A549 (cell line): ENCODE results near the gene LRRC40. TPM values are rescaled to one million over a fixed set of nuclear protein-coding genes. Genes with fewer than 3 reads are reported as not detected.

Source experiments
- ATAC-seq, 2 experiments: fragments of 200-7000 bp in 1 of 2; fragments of >200 bp in 1 of 2; cut with Nextera tagmentation in 1 of 2; cut with Tn5 transposase in 1 of 2; 3 replicates each; pipeline versions ENCODE4 v1.8.0 to v1.9.1; 2018 to 2020; ENCODE audit warnings: mild to moderate bottlenecking in 1 of 2, moderate library complexity in 1 of 2
- CTCF ChIA-PET: fragments of 300-600 bp; sonication (Branson Sonifier 250); formaldehyde crosslinking; extraction: SDS; loops from one replicate; lab custom pipeline; 2021; ENCODE audit warnings: antibody characterized with exemption, inconsistent platforms; lab: Yijun Ruan, JAX
- POLR2A ChIA-PET: fragments of 350-600 bp; formaldehyde crosslinking; extraction: SDS; loops from one replicate; lab custom pipeline; 2021; ENCODE audit warnings: antibody characterized with exemption, inconsistent platforms; lab: Yijun Ruan, JAX
- DNase-seq, 2 experiments: peaks; one replicate each; pipeline versions ENCODE4 v3.0.0 to v3.0.0-alpha.2; 2011 to 2016; ENCODE audit warnings: low read depth in 1 of 2, low spot score in 1 of 2
- FAIRE-seq: peaks from 2 replicates; lab custom pipeline; 2011; peaks lifted over from hg19 to GRCh38; lab: Jason Lieb, UNC
- H3K27ac ChIP-seq, 2 experiments: fragments of >200 bp; sonication (Bioruptor Twin); formaldehyde crosslinking; 3 replicates each; pipeline ENCODE4 v1.5.1; 2016 to 2017
- H3K4me1 ChIP-seq: fragments of >200 bp; sonication (Bioruptor Twin); formaldehyde crosslinking; 3 replicates; pipeline ENCODE4 v1.6.1; 2016
- H3K4me2 ChIP-seq: fragments of >200 bp; sonication (Bioruptor Twin); formaldehyde crosslinking; 3 replicates; pipeline ENCODE4 v1.6.1; 2016
- H3K4me3 ChIP-seq: fragments of >200 bp; sonication (Bioruptor Twin); formaldehyde crosslinking; 3 replicates; pipeline ENCODE4 v1.5.1; 2016
- H3K9me3 ChIP-seq: fragments of >200 bp; sonication (Bioruptor Twin); formaldehyde crosslinking; 3 replicates; pipeline ENCODE4 v1.6.1; 2016
- CBX8 ChIP-seq: fragments of 200-600 bp; sonication (generic); IDR thresholded peaks from 2 replicates; pipeline ENCODE4 v1.6.1; 2016
- CEBPB ChIP-seq, 2 experiments: fragments of >200 bp in 1 of 2; sonication (Bioruptor Twin) in 1 of 2; formaldehyde crosslinking in 1 of 2; IDR thresholded peaks; 2 replicates each; pipeline ENCODE4 v1.6.1; 2012 to 2016
- EHF ChIP-seq: fragments of 250-450 bp; sonication (Bioruptor Pico); IDR thresholded peaks from 2 replicates; pipeline ENCODE4 v1.5.0; 2020; ENCODE audit warnings: mild to moderate bottlenecking
- EP300 ChIP-seq, 2 experiments: fragments of >200 bp; sonication (Bioruptor Twin); formaldehyde crosslinking; IDR thresholded peaks; 2 replicates in 1 of 2; 3 replicates in 1 of 2; pipeline ENCODE4 v1.6.1; 2016 to 2017
- FOSL2 ChIP-seq, 2 experiments: fragments of 450-650 bp in 1 of 2; fragments of >200 bp in 1 of 2; sonication (Bioruptor Twin) in 1 of 2; formaldehyde crosslinking; IDR thresholded peaks; 2 replicates each; pipeline versions ENCODE4 v1.5.0 to v1.6.1; 2016 to 2020; ENCODE audit warnings: mild to moderate bottlenecking in 1 of 2, moderate library complexity in 1 of 2
- FOXS1 ChIP-seq: fragments of 250-450 bp; sonication (Bioruptor Pico); IDR thresholded peaks from 2 replicates; pipeline ENCODE4 v1.5.0; 2020; ENCODE audit warnings: mild to moderate bottlenecking, moderate library complexity
- HEYL ChIP-seq: fragments of 250-450 bp; sonication (Bioruptor Pico); IDR thresholded peaks from 2 replicates; pipeline ENCODE4 v1.8.0; 2021; ENCODE audit warnings: mild to moderate bottlenecking, moderate library complexity
- KDM1A ChIP-seq: fragments of 200-600 bp; sonication (generic); IDR thresholded peaks from 2 replicates; pipeline ENCODE4 v1.6.1; 2016; ENCODE audit warnings: low read depth, mild to moderate bottlenecking
- MAFK ChIP-seq: fragments of 450-650 bp; IDR thresholded peaks from 2 replicates; pipeline ENCODE4 v1.6.1; 2014; ENCODE audit not compliant: partially characterized antibody
- NFE2L2 ChIP-seq: fragments of 150-350 bp; conservative IDR thresholded peaks from 2 replicates; pipeline ENCODE4 v1.6.1; 2014; ENCODE audit warnings: low read length
- NPAS2 ChIP-seq: fragments of 250-450 bp; sonication (Bioruptor Pico); IDR thresholded peaks from 2 replicates; pipeline ENCODE4 v1.8.0; 2022; ENCODE audit warnings: mild to moderate bottlenecking, moderate library complexity, borderline replicate concordance
- NR3C1 ChIP-seq: fragments of >200 bp; sonication (Bioruptor Twin); formaldehyde crosslinking; IDR thresholded peaks from 3 replicates; pipeline ENCODE4 v1.6.1; 2017
- PHF8 ChIP-seq: fragments of 200-600 bp; sonication (generic); IDR thresholded peaks from 2 replicates; pipeline ENCODE4 v1.6.1; 2016; ENCODE audit warnings: low read depth, mild to moderate bottlenecking, antibody characterized with exemption, moderate library complexity, borderline replicate concordance
- RAD21 ChIP-seq, 2 experiments: fragments of >200 bp in 1 of 2; sonication (Bioruptor Twin) in 1 of 2; formaldehyde crosslinking in 1 of 2; IDR thresholded peaks in 1 of 2; conservative IDR thresholded peaks in 1 of 2; 2 replicates in 1 of 2; 3 replicates in 1 of 2; pipeline ENCODE4 v1.6.1; 2012 to 2018; ENCODE audit warnings: inconsistent platforms in 1 of 2
- RCOR1 ChIP-seq: fragments of 150-350 bp; IDR thresholded peaks from 2 replicates; pipeline ENCODE4 v1.6.1; 2014; ENCODE audit warnings: antibody characterized with exemption, low read length, low read depth
- RNF2 ChIP-seq: fragments of 200-600 bp; sonication (generic); IDR thresholded peaks from 2 replicates; pipeline ENCODE4 v1.6.1; 2016; ENCODE audit warnings: low read depth, mild to moderate bottlenecking, antibody characterized with exemption, moderate library complexity, borderline replicate concordance
- SREBF2 ChIP-seq: fragments of 450-650 bp; IDR thresholded peaks from 2 replicates; pipeline ENCODE4 v1.6.1; 2014; ENCODE audit warnings: mild to moderate bottlenecking, moderate library complexity
- TFCP2L1 ChIP-seq: fragments of 250-450 bp; sonication (Bioruptor Pico); IDR thresholded peaks from 2 replicates; pipeline ENCODE4 v1.5.0; 2021; ENCODE audit warnings: mild to moderate bottlenecking
- ZSCAN20 ChIP-seq: fragments of 250-450 bp; sonication (Bioruptor Pico); IDR thresholded peaks from 2 replicates; pipeline ENCODE4 v1.8.0; 2022; ENCODE audit warnings: mild to moderate bottlenecking, moderate library complexity
- WGBS: methylation state at CpG from one replicate; pipeline ENCODE4 v1.1.6; 2017; ENCODE audit errors: missing lambda C conversion rate; 5-methylcytosine and 5-hydroxymethylcytosine counted together
- polyA plus RNA-seq, 4 experiments: library from polyadenylated mRNA; depleted of rRNA in 3 of 4; stranded (reverse); fragments of >200 nt; fragmentation: RNase III in 1 of 4; extraction: RNeasy Plus Mini Kit Qiagen cat#74134 plus additional on column Dnase treatment in 1 of 4; gene quantifications; 2 replicates in 3 of 4; 3 replicates in 1 of 4; pipeline ENCODE4 v1.2.3, GENCODE V29; 2011 to 2017
- TF ChIP-seq, protein P1 (sequence below): fragments of 450-650 bp; IDR thresholded peaks from 2 replicates; pipeline ENCODE4 v1.6.1; 2014; ENCODE audit warnings: antibody characterized with exemption
- TF ChIP-seq, protein P2 (sequence below): fragments of >200 bp; sonication (Bioruptor Twin); formaldehyde crosslinking; IDR thresholded peaks from 3 replicates; pipeline ENCODE4 v1.6.1; 2016

The LRRC40 gene
- polyA plus RNA-seq, 2 of the 4 experiments (the other 2 are of a cell fraction): 10.6 to 25.3 TPM

DNA sequence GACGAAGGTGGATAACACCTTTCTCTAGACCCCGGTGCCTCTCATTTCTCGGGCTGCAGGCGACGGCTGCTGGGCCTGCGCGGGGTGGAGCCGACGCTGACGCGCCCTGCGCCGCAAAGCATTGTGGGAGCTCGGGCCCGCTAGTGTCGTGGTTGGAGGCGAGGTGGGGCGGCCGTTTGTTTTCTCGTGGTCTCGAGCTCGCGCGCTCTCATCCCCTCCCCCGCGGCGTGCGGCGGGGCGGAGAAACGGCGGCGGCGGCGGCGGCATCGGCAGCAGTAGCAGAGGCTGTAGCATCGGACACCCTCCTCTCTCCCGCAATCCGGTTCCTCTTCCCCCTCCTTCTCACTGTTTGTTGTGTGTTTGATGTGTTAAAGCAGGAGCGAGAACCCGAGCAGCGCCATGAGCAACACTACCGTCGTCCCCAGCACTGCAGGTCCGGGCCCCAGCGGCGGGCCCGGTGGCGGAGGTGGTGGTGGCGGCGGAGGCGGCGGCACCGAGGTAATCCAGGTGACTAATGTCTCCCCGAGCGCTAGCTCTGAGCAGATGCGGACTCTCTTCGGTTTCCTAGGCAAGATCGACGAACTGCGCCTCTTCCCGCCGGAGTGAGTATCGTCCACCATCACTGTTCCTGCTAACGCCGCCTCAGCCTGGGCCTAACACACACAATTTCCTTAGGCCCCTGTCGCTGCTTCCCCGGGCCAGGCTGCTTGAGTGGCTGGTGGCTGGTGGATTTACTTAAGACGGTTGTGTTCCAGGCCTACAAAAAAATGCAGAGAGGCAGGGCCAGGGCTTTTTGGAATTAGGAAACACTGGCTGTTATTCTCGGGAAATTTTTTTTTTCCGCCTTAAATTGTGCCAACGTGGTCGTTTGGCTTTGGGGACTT is 16.1 kb upstream of the LRRC40 start, which contains the start of gene SRSF11 (continued):
- TF ChIP-seq NFE2L2 (no peak), RNF2 (no peak), ZSCAN20 (CRISPR knock-in tag) (no peak), MAFK (no peak)

DNA sequence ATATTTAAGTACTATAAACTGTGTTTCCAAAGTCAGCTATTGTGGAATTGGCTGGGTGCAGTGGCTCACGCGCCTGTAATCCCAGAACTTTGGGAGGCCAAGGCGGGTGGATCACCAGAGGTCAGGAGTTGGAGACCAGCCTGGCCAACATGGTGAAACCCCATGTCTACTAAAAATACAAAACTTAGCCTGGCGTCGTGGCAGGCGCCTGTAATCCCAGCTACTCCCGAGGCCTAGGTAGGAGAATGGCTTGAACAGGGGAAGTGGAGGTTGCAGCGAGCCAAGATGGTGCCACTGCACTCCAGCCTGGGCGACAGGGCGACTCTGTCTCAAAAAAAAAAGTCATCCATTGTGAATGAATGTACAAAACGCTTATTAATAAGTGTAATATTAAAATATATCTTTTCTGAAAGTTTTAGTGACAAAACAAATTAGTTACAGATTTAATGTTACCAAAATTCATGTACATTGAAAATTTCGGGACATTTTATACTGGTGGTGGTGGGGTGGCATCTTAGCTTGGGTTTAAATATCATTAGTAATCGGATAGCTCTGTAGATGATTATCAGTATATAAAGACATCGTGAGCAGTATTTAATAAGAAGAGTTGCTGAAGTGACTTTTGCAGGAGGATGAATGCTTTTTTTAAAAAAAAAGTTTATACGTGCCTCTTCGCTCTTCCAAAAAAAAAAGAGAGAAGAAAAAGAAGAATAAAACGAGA is 15.3 kb upstream of the LRRC40 start:
- WGBS: 52% methylated on average over 17 of the region's 17 CpGs
- peak overlapping the region; percentile 69 for H3K4me3 ChIP-seq
- peaks cover 32% of the 10 kb centered on the region for H3K4me1 ChIP-seq
- ATAC-seq (peak; percentile 5 to 15; a peak in 3 of 6 replicates), DNase-seq (no peak), FAIRE-seq (no peak)
- H3K4me2 ChIP-seq: peak overlapping the region; percentile 93
- peak overlapping the region; percentile 91 to 93 for H3K27ac ChIP-seq
- CTCF ChIA-PET: no interaction called here
- no peaks in the 10 kb centered on the region for H3K9me3 ChIP-seq
- TF ChIP-seq, protein P1, sequence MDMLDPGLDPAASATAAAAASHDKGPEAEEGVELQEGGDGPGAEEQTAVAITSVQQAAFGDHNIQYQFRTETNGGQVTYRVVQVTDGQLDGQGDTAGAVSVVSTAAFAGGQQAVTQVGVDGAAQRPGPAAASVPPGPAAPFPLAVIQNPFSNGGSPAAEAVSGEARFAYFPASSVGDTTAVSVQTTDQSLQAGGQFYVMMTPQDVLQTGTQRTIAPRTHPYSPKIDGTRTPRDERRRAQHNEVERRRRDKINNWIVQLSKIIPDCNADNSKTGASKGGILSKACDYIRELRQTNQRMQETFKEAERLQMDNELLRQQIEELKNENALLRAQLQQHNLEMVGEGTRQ: no peak
- TF ChIP-seq FOXS1 (CRISPR knock-in tag) (no peak), NFE2L2 (no peak), TFCP2L1 (no peak), NR3C1 (no peak), RCOR1 (no peak), CEBPB (IDR thresholded peaks at IDR 0.05) (no peak), PHF8 (no peak), KDM1A (no peak), RAD21 (conservative IDR thresholded peaks at IDR 0.05 in 1 of 2, IDR thresholded peaks at IDR 0.05 in 1 of 2) (no peak), NPAS2 (CRISPR knock-in tag) (no peak), CBX8 (no peak), SREBF2 (no peak)
- TF ChIP-seq, protein P2, sequence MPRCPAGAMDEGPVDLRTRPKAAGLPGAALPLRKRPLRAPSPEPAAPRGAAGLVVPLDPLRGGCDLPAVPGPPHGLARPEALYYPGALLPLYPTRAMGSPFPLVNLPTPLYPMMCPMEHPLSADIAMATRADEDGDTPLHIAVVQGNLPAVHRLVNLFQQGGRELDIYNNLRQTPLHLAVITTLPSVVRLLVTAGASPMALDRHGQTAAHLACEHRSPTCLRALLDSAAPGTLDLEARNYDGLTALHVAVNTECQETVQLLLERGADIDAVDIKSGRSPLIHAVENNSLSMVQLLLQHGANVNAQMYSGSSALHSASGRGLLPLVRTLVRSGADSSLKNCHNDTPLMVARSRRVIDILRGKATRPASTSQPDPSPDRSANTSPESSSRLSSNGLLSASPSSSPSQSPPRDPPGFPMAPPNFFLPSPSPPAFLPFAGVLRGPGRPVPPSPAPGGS: no peak
- POLR2A ChIA-PET: interaction anchor here (0.7 to 1.9 kb wide), 6 partner anchors 12 to 304 kb away, joined by 3 to 15 read pairs (median 8); partner anchors contain the start of genes ANKRD13C, CTH and LRRC40

- ChIA-PET POLR2A (interaction anchor here (0.8 to 1.9 kb wide), 2 partner anchors 11 to 135 kb away, joined by 3 to 13 read pairs; partner anchors contain the start of gene ANKRD13C), CTCF (no interaction called here)
- H3K4me2 ChIP-seq: no peak overlapping the region
- no peaks in the 10 kb centered on the region for H3K9me3 ChIP-seq
- 88% methylated on average over 2 of the region's 2 CpGs for WGBS
- H3K4me3 ChIP-seq: no peak overlapping the region
- TF ChIP-seq EP300 (IDR thresholded peaks at IDR 0.05) (no peak), HEYL (CRISPR knock-in tag) (no peak), NPAS2 (CRISPR knock-in tag) (no peak), CBX8 (no peak), EHF (CRISPR knock-in tag) (no peak), FOSL2 (IDR thresholded peaks at IDR 0.05) (no peak), FOSL2 (CRISPR knock-in tag; IDR thresholded peaks at IDR 0.05) (no peak)
- DNase-seq (no peak), FAIRE-seq (no peak), ATAC-seq (no peak)
- H3K27ac ChIP-seq: no peak overlapping the region
- peaks cover 28% of the 10 kb centered on the region for H3K4me1 ChIP-seq
These were observed 14.6 kb upstream of the LRRC40 start for GRCh38 chr1:70220015-70220414.
